NT2/D1 (cell line): ENCODE data around the gene SEMA3C.

ENCODE experiments used
- DNase-seq: peaks from one replicate; pipeline ENCODE4 v3.0.0-alpha.2; 2011; ENCODE audit warnings: low read depth, low spot score
- H3K27me3 ChIP-seq: 2 replicates; pipeline ENCODE4 v1.6.0; 2011; ENCODE audit warnings: mild to moderate bottlenecking; ENCODE audit not compliant: insufficient read length, insufficient read depth
- H3K36me3 ChIP-seq: 2 replicates; pipeline ENCODE4 v1.6.1; 2011; ENCODE audit warnings: mild to moderate bottlenecking, low read length, mixed read lengths; ENCODE audit not compliant: insufficient read depth, insufficient read length
- H3K4me1 ChIP-seq: 2 replicates; pipeline ENCODE4 v1.5.1; 2011; ENCODE audit not compliant: insufficient read depth, insufficient read length
- H3K4me3 ChIP-seq: 2 replicates; pipeline ENCODE4 v1.5.1; 2011; ENCODE audit warnings: low read depth; ENCODE audit not compliant: insufficient read length
- H3K9ac ChIP-seq: 2 replicates; pipeline ENCODE4 v1.6.0; 2011; ENCODE audit warnings: low read depth; ENCODE audit not compliant: insufficient read length
- H3K9me3 ChIP-seq: 2 replicates; pipeline ENCODE4 v1.5.1; 2011; ENCODE audit warnings: mild to moderate bottlenecking, low read length; ENCODE audit not compliant: insufficient read depth
- SUZ12 ChIP-seq: IDR thresholded peaks from 2 replicates; pipeline ENCODE4 v1.6.1; 2011; ENCODE audit not compliant: insufficient read length, insufficient read depth; ENCODE audit errors: extremely low read depth
- YY1 ChIP-seq: IDR thresholded peaks from 2 replicates; pipeline ENCODE4 v1.6.1; 2011; ENCODE audit not compliant: insufficient read length, insufficient read depth
- ZNF274 ChIP-seq: IDR thresholded peaks from 2 replicates; pipeline ENCODE4 v1.6.1; 2011; ENCODE audit warnings: mild to moderate bottlenecking, low read depth, low read length

Gene SEMA3C

DNA sequence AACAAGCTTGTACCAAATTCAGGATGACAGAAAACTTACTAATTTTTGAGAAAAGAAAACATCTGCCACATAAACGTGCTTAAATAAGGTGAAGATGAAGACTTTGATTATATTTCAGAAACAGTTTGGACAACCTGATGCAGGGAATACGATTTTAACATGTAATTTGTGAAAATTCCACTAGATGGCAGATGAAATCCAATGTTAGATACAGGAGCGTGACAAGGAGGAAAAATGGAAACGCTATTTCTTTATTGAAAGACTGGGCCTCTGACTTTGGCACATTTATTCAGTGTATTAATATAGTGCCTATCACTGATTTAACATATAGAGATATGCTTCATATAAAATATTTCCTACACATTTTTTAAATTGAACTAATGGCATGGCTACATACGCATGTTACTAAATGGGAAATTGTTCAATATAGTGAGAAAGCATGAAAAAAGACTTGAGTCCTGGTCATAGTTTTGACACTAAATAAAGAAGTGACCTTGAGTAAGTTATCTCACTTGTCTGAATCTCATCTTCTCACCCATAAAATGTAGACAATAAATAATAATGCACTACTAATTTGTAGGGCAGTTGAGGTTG, 219.7 kb downstream of the SEMA3C start:
- H3K9me3 ChIP-seq: no peaks in the 10 kb centered on the region; the same call in 1 of the 2 replicates
- no peaks in the 10 kb centered on the region for H3K36me3 ChIP-seq
- H3K4me1 ChIP-seq: no peaks in the 10 kb centered on the region
- peak; percentile 33 for DNase-seq
- H3K4me3 ChIP-seq: no peak overlapping the region
- H3K27me3 ChIP-seq: no peaks in the 10 kb centered on the region
- no peak overlapping the region for H3K9ac ChIP-seq
- no peak for TF ChIP-seq YY1
- TF ChIP-seq SUZ12: no peak
- TF ChIP-seq ZNF274: no peak
